NCI-H446 (cell line): ENCODE measurements around the gene VTI1A.
"Not testable (repeated sequence)": the region's sequence is repeated elsewhere in the genome, so short reads cannot be mapped to it uniquely, and the experiment has no call there.

Source experiments
- DNase-seq, 2 experiments: peaks; one replicate each; lab custom pipeline; 2025; lab: John Stamatoyannopoulos, UW

The VTI1A gene

DNA sequence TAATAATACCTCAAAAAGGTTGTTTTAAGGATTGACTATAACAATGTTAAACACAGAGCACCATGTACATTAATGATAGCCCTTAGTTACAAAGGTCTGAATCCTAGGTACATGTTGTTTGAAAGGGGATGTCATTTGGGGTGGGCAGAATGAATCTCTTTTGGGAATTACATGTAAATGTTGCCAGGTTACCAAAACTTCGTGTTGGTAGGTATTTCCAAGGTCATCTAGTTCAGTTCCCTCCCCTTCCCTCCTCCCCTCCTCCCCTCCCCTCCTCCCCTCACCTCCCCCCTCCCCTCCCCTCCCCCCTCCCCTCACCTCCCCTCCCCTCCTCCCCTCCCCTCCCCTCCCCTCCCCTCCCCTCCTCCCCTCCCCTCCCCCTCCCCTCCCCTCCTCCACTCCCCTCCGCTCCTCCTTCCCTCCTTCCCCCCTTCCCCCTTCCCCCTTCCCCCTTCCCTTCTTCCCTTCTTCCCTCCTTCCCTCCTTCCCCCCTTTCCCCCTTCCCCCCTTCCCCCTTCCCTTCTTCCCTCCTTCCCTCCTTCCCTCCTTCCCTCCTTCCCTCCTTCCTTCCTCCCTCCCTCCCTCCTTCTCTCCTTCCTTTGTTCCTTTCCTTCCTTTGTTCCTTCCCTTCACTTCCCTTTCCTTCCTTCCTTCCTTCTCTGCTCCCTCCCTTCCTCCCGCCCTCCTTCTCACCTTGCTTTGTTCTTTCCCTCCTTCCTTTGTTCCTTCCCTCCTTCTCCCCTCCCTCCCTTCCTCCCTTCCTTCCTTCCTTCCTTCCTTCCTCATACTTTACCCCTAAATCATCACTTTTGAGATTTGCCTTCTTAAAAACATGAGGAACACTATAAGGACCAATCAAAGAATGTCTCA, 8.1 kb downstream of the VTI1A start:
- DNase-seq: no peak

DNA sequence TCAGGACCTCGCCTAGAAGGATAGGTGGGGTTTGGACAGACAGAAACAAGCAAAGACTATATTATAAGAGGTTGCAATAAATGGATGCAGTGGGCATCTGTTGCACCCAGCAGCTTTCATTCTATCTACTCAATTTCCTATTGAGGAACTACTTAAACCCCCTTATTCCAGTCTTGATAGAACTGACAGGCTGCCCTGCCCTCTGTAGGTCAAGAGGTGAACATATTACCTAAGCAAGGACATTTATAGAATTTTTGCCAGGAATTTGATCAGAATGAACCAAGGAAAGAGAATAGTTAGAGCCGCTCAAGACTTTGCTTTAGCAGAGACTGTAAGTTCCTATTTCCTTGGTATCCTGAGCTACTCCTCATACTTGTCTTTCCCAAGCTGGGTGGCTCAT, 9.5 kb downstream of the VTI1A start:
- no peak for DNase-seq

- DNase-seq: no peak
Measured at GRCh38 chr10:112460366-112460765, 13.4 kb downstream of the VTI1A start.

- no peak for DNase-seq
Measured at GRCh38 chr10:112461029-112461887, 14.2 kb downstream of the VTI1A start.

- not testable (repeated sequence) for DNase-seq
Measured at GRCh38 chr10:112464074-112464473, 17.1 kb downstream of the VTI1A start.

DNA sequence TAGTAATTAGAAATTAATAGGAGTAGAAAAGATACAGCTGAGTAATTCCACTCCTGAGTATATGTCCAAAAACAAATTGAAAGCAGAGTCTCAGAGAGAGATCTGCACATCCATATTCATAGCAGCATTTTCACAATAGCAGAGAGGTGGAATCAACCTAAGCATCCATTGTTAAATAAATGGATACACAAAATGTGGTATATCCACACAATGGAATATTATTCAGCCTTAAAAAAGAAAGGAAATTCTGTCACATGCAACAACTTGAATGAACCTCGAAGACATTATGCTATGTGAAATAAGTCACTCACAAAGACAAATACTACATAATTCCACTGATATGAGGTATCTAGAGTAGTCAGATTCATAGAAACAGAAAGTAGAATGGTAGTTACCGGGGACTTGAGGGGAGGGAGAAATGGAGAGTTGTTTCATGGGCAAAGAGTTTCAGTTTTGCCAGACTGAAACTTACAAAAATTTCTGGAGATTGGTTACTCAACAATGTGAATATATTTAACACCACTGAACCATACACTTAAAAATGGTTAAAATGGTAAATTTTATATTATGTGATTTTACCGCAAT, 18.4 kb downstream of the VTI1A start:
- no peak for DNase-seq

GRCh38 chr10:112466802-112467201, 19.8 kb downstream of the VTI1A start:
- no peak for DNase-seq

DNA sequence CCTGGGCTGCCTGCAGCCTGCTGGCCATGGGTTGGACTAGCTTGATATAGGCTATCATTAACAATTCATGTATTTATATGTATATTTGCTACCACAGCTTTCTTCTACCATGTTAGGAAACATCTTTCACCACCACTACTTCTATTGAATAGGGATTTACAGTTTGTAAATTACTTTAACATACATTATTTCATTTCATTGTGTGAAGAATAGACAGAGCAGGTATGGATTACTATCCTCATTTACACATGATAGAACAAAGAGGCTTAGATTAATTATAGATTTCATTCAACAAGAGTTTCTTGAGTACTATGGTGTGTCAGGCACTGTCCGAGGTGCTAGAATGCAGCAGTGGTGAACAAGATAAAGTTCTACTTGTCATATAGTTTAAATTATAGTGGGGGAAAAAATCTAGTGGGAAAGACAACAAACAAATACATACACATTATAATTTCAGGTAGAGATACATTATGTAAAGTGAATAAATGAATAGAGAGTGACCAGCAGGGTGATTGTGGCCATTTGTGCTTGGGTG, 20.6 kb downstream of the VTI1A start:
- DNase-seq: no peak

DNA sequence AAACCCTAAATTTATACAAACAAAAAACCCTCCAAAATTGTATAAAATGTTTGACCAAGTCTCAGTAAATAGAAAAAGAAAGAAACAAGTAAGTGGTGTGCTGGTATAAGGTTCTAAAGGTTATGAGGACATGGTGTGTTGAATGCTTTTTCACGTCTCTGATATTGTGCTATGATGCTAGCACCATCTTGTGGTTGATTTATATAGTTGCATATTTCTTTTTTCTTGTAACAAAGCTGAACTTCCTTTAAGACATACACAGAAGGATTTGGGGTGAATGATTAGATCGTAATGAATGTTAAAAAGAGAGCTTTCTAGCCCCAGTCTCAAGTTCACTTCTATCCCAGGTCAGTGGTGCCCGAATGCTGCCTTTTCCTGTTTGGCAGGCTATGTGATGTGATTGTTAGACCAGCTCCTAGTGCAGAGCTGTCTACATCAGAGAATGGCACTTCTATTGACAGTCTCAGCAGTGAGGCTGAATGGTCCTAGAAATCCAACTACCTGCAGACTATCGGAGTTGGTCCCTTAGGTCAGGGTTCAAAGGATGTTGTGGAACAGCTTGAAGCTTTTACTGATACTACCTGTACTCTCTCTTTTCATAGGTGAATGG, 25.0 kb downstream of the VTI1A start:
- DNase-seq: peak in 1 of 2 experiments; percentile 10

GRCh38 chr10:112475575-112476218, 28.7 kb downstream of the VTI1A start:
- no peak for DNase-seq

- DNase-seq: peak in 1 of 2 experiments; percentile 29
Measured at GRCh38 chr10:112481602-112482001, 34.6 kb downstream of the VTI1A start.

DNA sequence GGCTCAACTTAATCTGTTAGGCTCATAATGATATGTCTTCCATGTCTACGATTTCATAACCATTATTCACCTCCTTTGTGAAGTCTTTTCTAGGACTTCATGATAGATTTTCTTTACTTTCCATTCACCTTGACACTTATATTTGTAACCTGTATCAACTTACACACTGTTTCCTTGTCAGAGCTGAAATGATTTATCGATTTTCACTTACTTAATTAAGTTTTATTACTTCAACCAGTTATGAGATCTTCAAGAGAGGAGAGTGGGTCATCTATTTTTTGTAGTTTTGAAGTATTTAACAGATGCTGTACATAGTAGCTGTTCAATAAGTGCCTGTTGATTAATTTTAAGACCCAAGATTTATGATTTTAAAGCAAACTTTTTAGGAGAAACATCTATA, 37.4 kb downstream of the VTI1A start:
- DNase-seq: no peak

DNA sequence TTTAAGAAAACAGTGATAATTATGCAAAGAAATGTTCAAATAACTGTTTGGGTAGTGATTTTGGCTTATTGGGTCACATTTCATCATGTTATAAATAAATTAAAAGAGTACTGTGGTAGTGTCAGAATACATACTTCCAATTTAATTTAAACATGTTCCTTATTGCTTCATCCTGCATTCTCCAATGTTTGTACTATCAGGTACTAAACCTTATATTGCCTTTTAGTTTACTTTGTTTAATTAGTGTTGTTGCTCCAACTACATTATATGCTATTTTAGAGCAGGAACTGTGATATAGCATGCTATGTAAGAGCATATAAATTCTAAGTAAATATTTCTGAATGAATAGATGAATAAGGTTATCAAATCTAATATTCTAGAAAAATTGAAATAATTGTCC, 40.9 kb downstream of the VTI1A start:
- no peak for DNase-seq

DNA sequence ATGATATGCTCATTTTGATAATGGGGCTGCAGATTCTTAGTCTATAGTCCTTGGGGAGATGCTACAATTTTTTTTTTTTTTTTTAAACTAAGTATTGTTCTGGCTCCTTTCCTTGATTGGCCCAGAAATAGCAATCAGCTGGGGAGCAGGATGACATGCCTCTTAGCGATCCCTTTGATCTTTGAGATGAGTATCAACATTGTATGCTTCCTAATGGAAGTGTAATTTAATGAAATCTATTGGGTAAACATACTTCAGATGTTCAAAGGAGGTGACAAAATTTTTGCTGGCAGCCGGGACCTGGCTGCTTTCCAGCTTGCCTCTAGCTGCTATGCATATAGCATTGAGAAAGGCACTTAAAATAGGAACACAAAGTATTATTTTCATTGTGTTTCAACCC, 43.5 kb downstream of the VTI1A start:
- DNase-seq: peak in 1 of 2 experiments; percentile 23

GRCh38 chr10:112491144-112491543, 44.1 kb downstream of the VTI1A start:
- DNase-seq: no peak

DNA sequence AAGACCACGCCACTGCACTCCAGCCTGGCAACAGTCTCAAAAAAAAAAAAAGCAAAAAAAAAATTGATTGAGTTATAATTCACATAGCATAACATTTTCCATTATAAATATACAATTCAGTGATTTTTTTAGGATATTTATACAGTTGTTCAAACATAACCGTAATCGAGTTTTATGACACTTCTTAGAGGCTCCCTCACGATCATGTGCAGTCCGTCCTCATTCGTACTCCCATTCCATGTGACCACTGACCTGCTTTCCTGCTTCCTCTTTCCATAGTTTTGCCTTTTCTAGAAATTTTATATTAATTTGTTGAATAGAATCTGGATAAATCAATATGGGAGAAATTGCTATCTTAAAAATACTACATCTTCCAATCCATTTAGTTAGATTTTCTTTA, 45.7 kb downstream of the VTI1A start:
- no peak for DNase-seq

GRCh38 chr10:112497347-112497950, 50.4 kb downstream of the VTI1A start:
- DNase-seq: no peak

DNA sequence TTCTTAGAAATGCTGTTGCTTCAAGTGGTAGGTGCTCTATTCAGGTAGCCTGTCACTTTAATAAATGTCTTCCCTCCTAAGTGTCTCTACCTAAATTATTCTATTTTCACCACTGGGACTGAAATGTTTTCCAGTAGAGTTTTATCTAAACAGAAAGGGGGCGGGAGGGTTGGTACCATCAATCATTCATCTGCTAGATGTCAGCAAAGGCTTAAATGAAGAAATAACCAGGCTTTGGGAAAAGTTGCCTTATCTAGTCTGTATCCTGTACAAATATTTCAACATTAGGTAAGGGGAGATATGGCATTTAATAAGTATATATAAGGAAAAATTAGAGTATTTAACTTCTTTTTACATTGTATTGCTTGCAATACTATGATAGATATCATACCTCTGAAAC, 51.8 kb downstream of the VTI1A start:
- no peak for DNase-seq

GRCh38 chr10:112499985-112500384, 53.0 kb downstream of the VTI1A start:
- not testable (repeated sequence) for DNase-seq

DNA sequence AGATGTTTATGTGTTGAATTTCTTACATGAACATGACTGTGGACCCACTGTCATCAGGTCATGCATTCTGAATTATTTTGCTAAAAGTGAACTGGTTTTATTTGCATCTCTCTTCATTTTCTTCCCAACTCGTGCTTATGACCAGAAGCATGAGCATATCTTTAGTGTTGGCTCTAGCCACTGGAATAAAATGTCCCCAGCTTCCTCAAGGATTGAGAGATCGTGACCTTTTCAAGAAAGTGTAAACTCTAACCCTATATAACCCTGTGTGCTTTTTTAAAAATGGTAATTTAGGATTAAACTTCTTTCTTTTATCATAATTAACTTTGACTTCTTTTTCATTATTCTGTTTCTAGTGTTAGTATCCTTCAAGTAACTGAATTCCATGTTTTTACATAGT, 55.5 kb downstream of the VTI1A start:
- no peak for DNase-seq

- DNase-seq: no peak
Measured at GRCh38 chr10:112503643-112504042, 56.6 kb downstream of the VTI1A start.
